HG03439 (cell line): ENCODE measurements around the gene RANGAP1.

Source experiments
- ATAC-seq: cut with Tn5 transposase; IDR thresholded peaks from one replicate; pipeline ENCODE4 v1.9.1; 2021; ENCODE audit warnings: mild to moderate bottlenecking, moderate library complexity; ENCODE audit not compliant: unreplicated experiment

RANGAP1 gene

DNA sequence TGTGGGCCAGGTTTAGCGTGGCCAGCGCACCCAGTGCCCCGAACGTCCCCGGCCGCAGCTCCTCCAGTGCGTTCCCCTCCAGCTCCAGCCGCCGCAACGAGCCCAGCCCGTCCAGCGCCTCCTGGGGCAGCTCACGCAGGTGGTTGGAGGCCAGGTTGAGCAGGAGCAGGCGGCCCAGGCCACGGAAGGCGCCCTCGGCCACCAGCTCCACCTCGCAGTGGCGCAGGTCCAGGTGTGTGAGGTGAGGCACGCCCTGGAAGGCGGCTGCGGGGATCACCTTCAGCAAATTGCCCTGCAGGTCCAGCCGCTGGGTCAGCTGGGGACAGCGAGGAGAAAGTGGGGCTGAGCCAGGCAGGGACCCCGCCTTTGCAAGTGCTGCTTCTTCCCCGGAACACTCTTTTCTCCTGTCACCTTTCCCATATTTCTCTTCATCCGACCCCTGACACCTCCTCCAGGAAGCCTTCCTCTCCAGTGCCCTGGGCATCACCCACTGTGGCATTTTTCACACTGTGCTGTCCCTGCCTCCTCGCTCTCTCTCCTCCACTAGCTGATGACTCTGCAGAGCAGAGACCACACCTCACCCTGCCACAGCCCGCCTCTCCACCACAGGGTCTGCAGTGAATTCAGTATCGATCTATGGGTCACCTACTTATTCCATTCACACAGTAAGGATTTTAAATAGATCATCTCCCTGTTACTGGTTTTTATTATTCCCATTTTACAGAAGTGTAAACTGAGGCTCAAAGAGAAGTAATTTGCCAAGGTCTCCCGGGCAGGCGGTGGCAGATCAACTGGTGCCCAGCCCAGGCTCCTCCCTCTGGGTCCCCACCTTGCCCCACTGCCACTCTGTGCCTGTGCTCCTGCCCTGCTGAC is 47.2 kb downstream of the RANGAP1 start:
- ATAC-seq, result no peak

DNA sequence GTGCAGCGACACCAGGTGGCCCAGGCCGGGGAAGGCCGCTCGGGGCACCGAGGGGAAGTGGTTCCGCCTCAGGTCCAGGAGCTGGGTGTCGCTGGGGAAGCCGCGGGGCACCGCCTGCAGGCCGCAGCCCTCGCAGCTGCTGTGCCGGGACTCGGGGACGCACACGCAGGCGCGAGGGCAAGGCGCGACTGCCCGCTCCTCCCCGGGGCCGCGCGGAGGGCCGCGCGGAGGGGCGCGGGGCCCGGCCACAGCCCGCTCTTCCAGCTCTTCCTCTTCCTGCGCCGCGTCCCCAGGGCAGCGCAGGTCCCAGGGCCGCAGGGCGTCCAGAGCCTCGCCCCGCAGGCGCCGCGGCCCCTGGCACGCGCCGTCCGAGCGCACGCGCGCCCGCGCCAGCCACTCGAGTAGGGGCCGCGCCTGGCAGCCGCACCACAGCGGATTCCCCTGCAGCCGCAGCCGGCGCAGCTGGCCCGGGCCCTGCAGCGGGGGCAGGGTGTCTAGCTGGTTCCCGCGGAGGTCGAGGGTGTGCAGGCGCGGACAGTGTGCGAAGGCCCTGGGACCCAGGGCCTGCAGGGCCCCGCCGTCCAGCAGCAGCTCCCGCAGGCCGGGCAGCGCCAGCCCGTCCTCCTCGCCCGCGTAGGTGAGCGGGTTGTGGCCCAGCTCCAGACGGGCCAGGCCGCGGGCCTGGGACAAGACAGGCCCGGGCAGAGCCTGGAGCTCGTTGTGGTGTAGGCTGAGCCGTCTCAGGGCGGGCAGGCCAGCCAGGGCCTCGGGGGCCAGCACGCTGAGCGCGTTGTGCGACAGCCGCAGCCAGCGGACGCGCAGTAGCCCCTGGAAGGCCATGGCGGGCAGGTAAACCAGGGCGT is 48.0 kb downstream of the RANGAP1 start:
- ATAC-seq, result peak; percentile 65

DNA sequence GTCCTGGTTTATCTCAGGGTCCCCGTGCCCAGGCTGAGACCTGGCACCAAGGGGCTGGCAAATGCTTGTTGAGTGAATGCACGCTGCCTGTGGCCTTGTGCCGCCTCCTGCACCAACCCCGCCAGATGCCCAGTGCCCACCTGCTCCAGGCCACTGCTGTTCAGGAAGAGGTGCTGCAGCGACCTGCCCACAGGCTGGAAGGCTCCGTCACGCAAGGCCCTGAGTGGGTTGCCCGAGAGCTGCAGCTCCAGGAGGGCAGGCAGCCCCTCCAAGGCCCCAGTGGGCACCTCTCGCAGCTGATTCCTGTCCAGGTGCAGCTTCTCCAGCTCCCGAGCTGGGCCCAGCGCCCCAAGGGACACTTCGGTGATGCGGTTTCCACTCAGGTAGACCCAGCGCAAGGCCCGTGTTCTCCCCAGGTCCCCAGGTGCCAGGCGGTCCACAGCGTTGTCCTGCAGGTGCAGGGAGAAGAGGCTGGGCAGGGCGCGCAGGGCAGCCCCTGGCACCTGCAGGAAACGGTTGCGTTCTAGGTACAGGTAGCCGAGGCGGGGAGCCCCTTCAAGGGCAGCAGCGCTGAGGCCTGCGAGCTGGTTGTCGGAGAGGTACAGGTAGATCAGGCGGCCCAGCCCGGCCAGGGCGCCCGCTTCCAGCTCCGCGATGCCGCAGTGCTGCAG is 48.8 kb downstream of the RANGAP1 start:
- no peak for ATAC-seq

DNA sequence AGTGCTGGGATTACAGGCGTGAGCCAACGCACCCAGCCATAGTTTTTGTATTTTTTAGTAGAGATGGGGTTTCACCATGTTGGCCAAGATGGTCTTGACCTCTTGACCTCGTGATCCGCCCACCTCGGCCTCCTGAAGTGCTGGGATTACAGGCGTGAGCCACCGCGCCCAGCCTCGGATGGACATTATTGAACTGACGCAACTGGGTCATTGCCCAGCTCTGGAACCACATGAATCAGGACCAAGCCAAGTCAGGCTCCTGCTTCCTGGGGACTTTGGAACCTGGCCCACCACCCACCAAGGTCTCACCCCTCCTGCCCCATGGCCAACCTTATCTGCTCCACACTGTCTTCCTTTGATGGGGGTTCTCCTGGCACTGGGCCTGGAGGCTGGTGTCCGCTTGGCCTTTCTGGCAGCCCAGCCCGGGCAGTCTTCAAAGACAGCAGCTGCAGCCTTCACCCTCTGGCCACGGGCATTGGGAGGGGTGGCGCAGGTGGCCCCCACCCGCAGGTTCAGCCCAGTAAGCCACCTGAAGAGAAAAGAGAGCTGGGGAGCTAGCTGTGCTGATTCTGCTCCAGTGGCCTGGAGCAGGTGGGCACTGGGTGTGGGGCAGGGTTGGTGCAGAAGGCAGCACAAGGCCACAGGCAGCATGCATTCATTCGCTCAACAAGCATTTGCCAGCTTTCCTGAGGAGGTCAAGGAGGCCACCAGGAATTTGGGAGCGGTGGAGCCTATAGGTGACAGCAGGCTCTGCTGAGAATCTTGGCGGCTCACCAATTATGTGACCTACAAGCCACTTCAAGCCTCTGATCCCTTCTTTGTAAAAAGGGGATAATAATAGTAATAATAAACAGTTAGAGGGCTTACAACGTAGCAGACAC is 50.9 kb downstream of the RANGAP1 start:
- no peak for ATAC-seq

DNA sequence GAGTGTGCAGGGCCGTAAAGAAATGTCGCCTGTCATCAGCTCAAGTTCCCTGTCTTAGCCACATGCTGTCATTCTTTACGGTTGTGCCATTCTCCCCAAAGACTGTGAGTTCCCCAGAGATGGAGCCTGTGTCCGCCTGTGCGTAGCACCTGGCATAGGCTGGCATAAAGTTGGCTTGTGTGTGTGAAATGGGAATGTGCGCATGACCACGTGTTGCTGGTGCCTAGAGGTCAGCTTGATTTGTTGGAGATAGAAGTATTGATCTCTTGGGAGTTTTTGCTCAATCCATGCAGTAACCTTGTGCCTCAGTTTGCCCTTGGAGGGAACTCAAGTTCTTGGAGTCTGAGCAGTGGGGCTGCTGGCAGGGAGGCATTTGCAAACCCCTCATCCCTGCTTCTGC is 54.6 kb downstream of the RANGAP1 start:
- no peak for ATAC-seq

DNA sequence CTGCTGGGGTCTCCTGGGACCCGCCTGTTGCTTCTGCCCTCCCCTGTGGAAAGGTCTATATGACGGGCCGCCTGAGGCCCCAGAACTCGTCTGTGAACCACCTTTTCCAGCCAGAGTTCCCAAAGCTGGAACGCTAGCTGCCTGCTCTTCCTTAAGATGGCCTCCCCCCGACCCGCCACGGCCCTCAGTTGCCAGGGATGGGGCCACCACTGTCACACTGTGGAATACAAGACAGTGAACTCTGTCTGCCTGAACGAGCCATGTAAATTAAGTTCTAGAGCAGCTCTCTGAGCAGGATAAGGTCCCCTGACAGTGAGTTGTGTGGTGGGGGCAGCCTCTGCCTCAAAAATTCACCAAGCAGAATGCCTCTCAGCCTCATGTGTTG is 55.6 kb downstream of the RANGAP1 start:
- no peak for ATAC-seq

DNA sequence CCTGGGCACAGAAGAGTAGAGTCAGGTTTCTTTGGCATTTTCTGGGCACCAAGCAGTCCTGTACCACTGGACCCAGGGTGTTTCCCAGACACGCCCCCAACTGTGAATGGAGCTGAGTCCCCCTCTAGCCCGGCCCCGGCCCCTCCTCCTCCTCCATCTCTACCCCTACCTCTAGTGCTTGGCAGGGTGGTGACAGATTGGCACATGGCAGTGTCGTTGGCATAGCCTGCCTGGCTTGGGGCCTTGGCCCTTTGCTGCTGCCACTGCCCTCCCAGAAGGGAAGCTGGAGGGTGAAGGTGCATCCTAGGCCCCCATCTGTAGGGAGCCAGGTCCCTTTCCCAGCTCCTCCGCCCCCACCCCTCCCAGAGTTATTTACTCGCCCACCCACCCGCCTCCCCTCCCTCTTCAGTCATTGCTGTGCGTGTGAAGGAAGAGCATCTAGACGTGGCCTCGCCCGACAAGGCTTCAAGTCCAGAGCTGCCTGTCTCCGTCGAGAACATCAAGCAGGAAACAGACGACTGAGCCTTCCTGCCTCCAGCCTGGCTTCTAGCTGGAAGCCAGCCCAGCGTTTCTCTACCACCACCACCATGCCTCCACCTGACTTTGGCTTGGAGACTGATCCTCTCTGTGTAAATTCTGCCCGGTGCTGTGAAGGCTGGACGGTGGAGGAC is 56.1 kb downstream of the RANGAP1 start:
- no peak for ATAC-seq

DNA sequence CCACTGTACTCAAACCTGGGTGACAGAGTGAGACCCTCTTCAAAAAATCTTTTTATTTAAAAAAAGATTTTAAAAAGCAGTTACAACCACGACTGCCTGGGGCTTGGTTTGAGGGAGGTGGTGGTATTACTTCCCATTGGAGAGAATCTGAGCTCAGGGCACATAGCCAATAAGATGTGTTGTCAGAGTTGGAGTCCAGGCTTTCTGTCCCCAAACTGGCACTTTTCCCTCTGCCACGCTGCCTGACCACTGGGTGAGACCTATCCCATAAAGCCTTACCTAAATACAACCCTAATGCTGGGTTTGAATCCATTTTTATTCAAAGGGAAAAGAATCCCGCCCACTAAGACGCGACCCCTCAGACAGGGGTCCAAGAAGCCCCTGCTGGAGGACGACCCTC is 56.8 kb downstream of the RANGAP1 start:
- no peak for ATAC-seq

DNA sequence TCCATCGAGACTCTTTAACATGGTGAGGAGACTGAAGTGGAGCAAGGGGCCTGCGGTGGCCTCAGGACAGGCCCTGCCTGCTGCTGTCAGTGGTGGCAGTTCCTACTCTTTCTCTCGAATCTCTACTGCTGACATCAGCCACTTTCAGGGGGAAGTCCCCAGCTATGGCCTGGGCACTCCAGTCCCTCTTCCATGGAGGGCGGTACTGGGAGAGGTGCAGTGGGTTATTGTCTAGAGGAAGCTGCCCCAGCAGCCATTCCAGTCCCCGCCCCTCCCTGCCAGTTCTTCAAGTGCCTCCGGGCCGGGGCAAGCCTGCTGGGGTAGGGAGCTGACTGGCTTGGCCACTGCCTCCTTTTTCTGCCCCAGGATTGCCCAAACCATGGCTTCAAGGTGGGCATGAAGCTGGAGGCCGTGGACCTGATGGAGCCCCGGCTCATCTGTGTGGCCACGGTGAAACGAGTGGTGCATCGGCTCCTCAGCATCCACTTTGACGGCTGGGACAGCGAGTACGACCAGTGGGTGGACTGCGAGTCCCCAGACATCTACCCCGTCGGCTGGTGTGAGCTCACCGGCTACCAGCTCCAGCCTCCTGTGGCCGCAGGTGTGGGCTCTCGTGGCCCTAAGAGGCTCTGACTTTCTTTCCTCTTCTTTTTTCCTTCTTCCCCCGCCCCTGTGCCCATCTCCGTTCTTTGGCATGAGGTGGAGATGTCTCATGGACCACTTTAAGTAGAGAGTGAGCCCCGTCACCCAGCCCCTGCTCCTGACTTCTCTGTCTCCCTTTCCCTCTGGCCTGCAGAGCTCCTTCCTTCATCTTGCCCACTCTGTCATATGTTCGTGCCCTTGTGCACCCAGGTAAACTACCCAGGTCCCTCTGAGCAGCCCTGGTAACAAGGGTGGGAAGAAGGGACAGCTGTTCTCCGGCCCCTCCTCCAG is 59.0 kb downstream of the RANGAP1 start:
- no peak for ATAC-seq

DNA sequence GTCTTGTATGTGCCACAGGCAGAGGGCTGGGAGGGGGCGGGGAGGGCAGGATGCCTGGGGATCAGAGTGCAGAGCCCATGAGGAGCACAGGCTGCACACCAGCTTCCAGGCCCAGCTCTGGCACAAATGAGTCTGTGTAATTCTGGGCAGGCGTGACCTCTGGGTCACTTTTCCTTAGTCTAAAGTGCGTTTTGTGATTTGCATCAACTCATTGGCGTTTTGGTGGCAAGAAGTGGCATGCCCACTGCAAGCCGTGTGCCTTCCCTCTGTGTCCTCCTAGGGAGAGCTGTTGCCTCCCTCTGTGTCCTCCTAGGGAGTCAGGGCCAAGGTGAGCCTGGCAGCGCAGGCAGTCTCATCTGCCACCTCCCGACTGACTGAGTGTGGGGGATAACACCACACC is 62.5 kb downstream of the RANGAP1 start:
- no peak for ATAC-seq

DNA sequence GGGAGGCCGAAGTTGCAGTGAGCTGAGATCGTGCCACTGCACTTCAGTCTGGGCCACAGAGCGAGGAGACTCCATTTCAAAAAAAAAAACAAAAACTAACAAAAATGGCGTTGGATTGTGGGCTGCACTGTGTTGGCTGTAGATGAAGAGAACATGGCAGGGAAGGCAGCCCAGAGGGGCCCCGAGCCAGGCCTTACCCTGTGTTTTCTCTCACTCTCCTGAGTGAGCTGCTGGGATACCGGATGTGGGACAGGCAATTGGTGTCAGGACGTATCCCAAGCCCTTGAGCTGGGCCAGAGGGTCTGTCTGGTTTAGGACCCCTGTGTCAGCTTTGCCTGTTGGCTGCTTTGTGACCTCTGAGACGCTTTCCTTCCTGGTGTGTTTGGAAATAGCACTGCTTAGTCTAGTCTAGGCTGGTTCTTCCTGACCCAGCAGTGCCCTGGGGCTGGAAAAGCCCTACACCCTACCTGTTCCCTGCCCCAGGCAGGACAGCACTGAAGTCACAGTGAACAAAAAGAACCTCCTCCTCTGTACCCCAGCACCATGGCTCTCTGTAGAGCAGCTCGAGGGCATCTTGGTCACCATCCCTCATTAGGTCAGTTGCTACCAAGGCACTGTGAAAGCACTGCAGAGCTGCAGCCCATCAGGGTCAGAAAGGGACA is 63.0 kb downstream of the RANGAP1 start:
- no peak for ATAC-seq

DNA sequence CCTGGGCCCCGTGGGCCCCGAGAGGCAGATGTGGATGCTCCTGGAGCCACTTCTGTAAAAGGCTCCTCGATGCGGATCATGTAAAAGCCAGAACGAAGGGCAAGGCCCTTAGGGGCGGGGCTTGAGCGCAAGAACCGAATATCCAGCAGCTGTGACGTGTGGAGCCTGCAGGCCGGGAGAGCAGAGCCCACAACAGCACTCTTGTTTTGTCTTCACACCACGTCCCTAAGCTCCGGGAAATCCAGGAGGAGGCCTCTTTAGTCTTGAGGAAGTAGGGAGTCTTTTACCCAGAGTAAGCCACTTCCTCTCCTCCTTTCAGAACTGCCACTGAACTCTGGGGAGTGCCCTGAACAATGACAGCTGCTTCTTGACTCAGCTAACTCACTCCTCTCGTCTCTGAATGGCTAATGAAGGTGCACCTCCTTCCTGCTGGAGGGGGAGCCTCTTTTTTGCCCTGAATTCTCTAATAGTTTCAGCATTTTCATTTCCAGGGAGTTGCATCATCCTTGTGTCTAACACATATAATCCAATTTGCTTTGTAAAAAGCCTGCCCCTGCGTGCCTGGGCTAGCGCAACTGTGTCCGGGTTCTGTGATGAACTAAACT is 68.3 kb downstream of the RANGAP1 start:
- no peak for ATAC-seq

DNA sequence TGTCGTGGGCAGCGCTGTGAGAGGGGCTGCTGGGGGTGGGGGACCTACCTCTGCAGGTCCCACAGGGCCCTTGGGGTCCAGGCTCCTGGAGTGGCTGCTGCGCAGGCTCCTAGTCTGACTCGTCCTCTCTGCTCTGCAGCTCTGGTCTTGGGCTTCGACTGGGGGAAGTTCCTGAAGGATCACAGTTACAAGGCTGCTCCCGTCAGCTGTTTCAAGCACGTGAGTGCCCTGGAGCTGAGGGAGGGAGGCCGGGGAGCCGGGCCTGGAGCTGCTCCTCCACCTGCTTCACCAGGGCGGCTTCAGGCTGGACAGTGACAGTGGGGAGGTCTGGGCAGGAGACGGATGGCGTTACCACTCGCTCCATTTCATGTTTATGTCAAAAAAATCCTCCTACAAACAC is 69.0 kb downstream of the RANGAP1 start:
- ATAC-seq, result no peak

DNA sequence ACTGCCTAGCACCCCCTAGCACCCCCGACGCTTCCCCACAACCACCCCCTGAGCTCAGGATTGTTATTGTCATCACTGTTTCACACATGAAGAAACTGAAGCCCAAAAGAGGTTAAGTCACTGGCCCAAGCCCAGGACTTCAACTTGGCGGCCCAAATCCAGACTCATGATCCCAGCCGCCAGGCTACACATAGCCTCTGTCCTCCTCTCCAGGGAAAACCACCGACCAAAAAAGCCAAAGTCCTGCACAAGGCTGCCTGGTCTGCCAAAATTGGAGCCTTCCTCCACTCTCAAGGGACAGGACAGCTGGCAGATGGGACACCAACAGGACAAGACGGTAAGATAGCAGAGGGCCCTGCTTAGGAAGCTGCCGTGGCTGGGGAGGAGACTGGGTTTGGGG is 70.1 kb downstream of the RANGAP1 start:
- ATAC-seq, result no peak

DNA sequence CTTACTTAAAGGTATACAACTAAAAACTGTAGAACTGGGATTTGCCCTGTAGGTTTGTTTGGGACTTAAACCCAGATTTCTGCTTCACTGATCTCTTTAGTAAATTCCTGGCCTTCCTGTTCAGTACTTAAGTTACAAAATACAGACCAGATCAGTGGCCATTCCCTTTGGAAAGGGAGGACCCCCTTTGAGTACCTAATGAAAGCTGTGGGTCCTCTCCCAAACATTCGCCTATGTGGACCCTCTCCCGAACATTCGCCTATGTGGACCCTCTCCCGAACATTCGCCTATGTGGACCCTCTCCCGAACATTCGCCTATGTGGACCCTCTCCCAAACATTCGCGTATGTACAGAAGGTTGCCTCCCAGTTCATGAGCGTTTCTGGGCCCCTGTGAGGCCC is 70.6 kb downstream of the RANGAP1 start:
- ATAC-seq, result no peak

DNA sequence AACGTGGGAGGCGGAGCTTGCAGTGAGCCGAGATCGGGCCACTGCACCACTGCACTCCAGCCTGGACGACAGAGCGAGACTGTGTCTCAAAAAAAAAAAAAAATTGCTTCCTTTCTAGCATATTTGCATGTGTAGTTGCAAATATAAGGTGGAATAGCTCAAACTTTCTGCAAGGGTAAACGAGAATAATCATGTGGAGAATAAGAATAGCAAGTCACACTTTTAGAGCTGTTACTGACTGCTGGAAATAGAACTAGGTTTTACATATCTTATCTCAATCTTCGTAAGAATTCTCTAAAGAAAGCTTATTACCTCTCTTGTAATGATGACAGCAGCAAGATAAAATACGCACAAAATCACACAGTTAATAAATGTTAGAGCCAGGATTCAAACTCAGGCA is 79.3 kb downstream of the RANGAP1 start:
- ATAC-seq, result no peak

DNA sequence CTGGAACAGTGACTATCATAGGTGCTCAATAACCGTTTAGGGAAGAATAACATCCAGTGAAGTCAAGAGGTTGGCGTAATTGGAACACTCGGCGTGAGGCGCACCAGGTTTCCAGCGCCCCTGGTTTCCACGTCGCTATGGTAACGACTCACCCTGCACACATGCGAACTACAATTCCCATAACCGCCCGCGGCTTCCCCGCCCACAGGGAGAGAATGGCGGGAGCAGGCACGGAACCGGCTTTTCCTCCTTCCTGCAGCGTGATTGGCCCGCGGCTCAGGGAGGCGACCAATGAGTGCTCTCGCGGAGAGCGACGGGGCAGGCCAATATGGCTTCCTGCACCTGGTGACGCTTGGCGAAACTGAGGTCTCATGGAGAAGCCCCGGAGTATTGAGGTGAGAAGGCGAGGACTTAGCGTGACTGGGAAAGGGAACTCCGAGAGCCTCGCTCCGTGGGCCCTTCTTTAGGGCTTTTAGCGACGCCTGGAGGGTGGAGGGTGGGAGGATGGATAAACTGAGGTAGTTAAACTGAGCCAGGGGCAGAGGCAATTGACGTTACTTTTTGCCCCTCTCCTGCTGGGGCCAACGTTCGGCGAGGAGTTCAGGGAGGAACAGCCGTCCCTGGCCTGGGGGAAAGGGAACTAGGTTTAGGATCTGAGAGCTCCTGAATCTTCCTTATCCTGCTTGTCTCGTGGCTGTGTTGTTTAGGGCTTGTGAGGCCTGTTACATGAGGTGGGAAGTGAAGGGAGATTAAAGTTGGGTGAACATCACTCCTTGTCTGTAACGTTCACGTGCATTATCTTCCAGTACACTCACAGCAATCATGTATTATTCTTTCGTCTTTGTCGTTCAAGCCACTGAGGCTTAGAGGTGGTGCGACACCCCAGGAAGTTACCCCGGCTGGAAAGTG is 80.7 kb downstream of the RANGAP1 start, which contains the start of gene L3MBTL2:
Gene L3MBTL2 (plus strand): TSS at position 321 of the 909 bp plus-strand sequence. CDS start 51 bp downstream, at position 372.
- peak; percentile 96 for ATAC-seq
